HepG2 (cell line): Measurements from ENCODE around the gene ARHGAP29. TPM values are rescaled to one million over a fixed set of nuclear protein-coding genes. Genes with fewer than 3 reads are reported as not detected.

Experiments
- ATAC-seq: fragments of 200-7000 bp; cut with Tn5 transposase; 3 replicates; pipeline ENCODE4 v1.9.1; 2020; ENCODE audit warnings: mild to moderate bottlenecking, moderate library complexity
- BruUV-seq: library from RNA; stranded (reverse); fragments of 400-500 nt; replicated peaks from 2 replicates; lab custom pipeline; 2021; lab: Mats Ljungman, UMichigan
- CTCF ChIA-PET: fragments of 300-600 bp; formaldehyde crosslinking; extraction: SDS; loops from one replicate; lab custom pipeline; 2021; ENCODE audit warnings: low total read pairs, inconsistent platforms, low intra/inter-chr PET ratio; lab: Yijun Ruan, JAX
- POLR2A ChIA-PET: fragments of 350-600 bp; sonication (Branson Sonifier 250); formaldehyde crosslinking; loops from one replicate; lab custom pipeline; 2020; ENCODE audit warnings: antibody characterized with exemption, inconsistent platforms; lab: Yijun Ruan, JAX
- DNase-seq: peaks from one replicate; pipeline ENCODE4 v3.0.0-alpha.2; 2015; ENCODE audit warnings: low spot score
- FAIRE-seq: peaks from 3 replicates; lab custom pipeline; 2011; peaks lifted over from hg19 to GRCh38; lab: Jason Lieb, UNC
- H2AFZ ChIP-seq: one replicate; pipeline ENCODE4 v1.6.1; 2011; ENCODE audit warnings: low read length, inconsistent platforms
- H3K27ac ChIP-seq: fragments of 300-600 bp; 3 replicates; pipeline ENCODE4 v1.8.0; 2011; ENCODE audit warnings: mixed run types, mild to moderate bottlenecking, mixed read lengths, low read length, inconsistent platforms; ENCODE audit not compliant: insufficient read depth; ENCODE audit errors: extremely low read length
- H3K27me3 ChIP-seq, 2 experiments: fragments of 200-600 bp in 1 of 2; 2 replicates in 1 of 2; 3 replicates in 1 of 2; pipeline versions ENCODE4 v1.6.0 to v1.8.0; 2011; ENCODE audit warnings: low read length in 2 of 2, mild to moderate bottlenecking in 2 of 2, moderate library complexity in 2 of 2, inconsistent platforms in 1 of 2; ENCODE audit not compliant: insufficient read depth in 2 of 2, control insufficient read depth in 1 of 2
- H3K36me3 ChIP-seq, 2 experiments: fragments of 200-600 bp in 1 of 2; replicated peaks in 1 of 2; 2 replicates in 1 of 2; 3 replicates in 1 of 2; pipeline versions ENCODE4 v1.5.1 to v1.8.0; 2011; ENCODE audit warnings: low read length in 2 of 2, inconsistent platforms in 1 of 2; ENCODE audit not compliant: insufficient read depth in 2 of 2, control insufficient read depth in 1 of 2
- H3K4me1 ChIP-seq: 2 replicates; pipeline ENCODE4 v1.5.1; 2012; ENCODE audit warnings: low read length, inconsistent platforms; ENCODE audit not compliant: insufficient read depth
- H3K4me2 ChIP-seq: 2 replicates; pipeline ENCODE4 v1.6.0; 2011; ENCODE audit warnings: low read depth, low read length, inconsistent platforms
- H3K4me3 ChIP-seq, 3 experiments: fragments of 200-600 bp in 1 of 3; sonication (generic), shearing (Covaris generic) in 1 of 3; replicated peaks in 1 of 3; 2 replicates each; pipeline ENCODE4 v1.5.1; 2011 to 2016; ENCODE audit warnings: low read length in 3 of 3, inconsistent platforms in 2 of 3, low read depth in 2 of 3, mild to moderate bottlenecking in 2 of 3, control low read depth in 1 of 3, mixed read lengths in 1 of 3; ENCODE audit not compliant: insufficient read depth in 1 of 3
- H3K79me2 ChIP-seq: one replicate; pipeline ENCODE4 v1.6.1; 2011; ENCODE audit warnings: low read length, inconsistent platforms; ENCODE audit not compliant: insufficient read depth
- H3K9ac ChIP-seq: 2 replicates; pipeline ENCODE4 v1.6.0; 2011; ENCODE audit warnings: mild to moderate bottlenecking, low read depth, low read length, inconsistent platforms; ENCODE audit not compliant: insufficient read depth
- H3K9me3 ChIP-seq: 2 replicates; pipeline ENCODE4 v1.5.1; 2012; ENCODE audit warnings: mild to moderate bottlenecking, low read length
- H4K20me1 ChIP-seq: 2 replicates; pipeline ENCODE4 v1.6.0; 2011; ENCODE audit warnings: inconsistent platforms, mild to moderate bottlenecking, low read length, moderate library complexity; ENCODE audit not compliant: insufficient read depth
- CAMTA2 ChIP-seq: sonication (generic); formaldehyde crosslinking; IDR thresholded peaks from 2 replicates; pipeline ENCODE4 v1.4.0; 2020; ENCODE audit warnings: mild to moderate bottlenecking, missing genetic modification reagents, borderline replicate concordance
- NFAT5 ChIP-seq: sonication (generic); formaldehyde crosslinking; IDR thresholded peaks from 2 replicates; pipeline ENCODE4 v1.4.0; 2020; ENCODE audit warnings: missing genetic modification reagents
- NFRKB ChIP-seq: fragments of 450-650 bp; IDR thresholded peaks from 2 replicates; pipeline ENCODE4 v1.6.1; 2017
- SP140L ChIP-seq: sonication (generic); formaldehyde crosslinking; IDR thresholded peaks from 2 replicates; pipeline ENCODE4 v1.4.0; 2020; ENCODE audit warnings: missing genetic modification reagents, borderline replicate concordance
- WGBS: methylation state at CpG from one replicate; pipeline ENCODE4 v1.1.6; 2017; ENCODE audit warnings: low lambda C conversion rate; 5-methylcytosine and 5-hydroxymethylcytosine counted together
- in situ Hi-C: cut with HindIII; loops from 2 replicates; pipeline ENCODE4 v1.10.0; 2017; ENCODE audit warnings: low pct_unique_long_range_greater_than_20kb; ENCODE audit not compliant: extremely low pct_ligation_motif_present
- intact Hi-C: fragments of 100-400 bp; cut with micrococcal nuclease; formaldehyde crosslinking; loops from one replicate; pipeline ENCODE4 v1.10.0; 2022; ENCODE audit not compliant: unreplicated experiment
- polyA plus RNA-seq, 8 experiments: library from polyadenylated mRNA; depleted of rRNA in 3 of 8; stranded (reverse) in 7 of 8; unstranded in 1 of 8; fragments of >200 nt; fragmentation: Illumina TruSeq in 4 of 8; extraction: Trizol in 4 of 8; gene quantifications; 2 replicates each; pipeline versions ENCODE4 v1.2.1 to v1.2.3, GENCODE V29; 2011 to 2016; ENCODE audit warnings: low read depth in 4 of 8, missing spikeins in 1 of 8, mixed read lengths in 1 of 8; ENCODE audit not compliant: insufficient read depth in 1 of 8
- total RNA-seq, 5 experiments: library from RNA; depleted of rRNA; stranded (reverse); fragments of >200 nt; fragmentation: Illumina TruSeq; extraction: Trizol; gene quantifications; 2 replicates each; pipeline ENCODE4 v1.2.3, GENCODE V29; 2016; ENCODE audit warnings: low read depth in 1 of 5

ARHGAP29 gene
- total and polyA plus RNA-seq, 2 of the 13 experiments (the other 11 are each of a cell fraction or from before 2014, with no cell fraction given) = 12.8 to 18.3 TPM

- WGBS = 90% methylated on average over 1 of the region's 1 CpG
- Histone ChIP-seq H3K4me3 (no peak overlapping the region), H4K20me1 (no peaks in the 10 kb centered on the region), H3K4me2 (no peak overlapping the region), H3K9ac (no peak overlapping the region), H2AFZ (no peak overlapping the region), H3K27me3 (no peaks in the 10 kb centered on the region), H3K79me2 (no peaks in the 10 kb centered on the region), H3K9me3 (no peaks in the 10 kb centered on the region), H3K27ac (no peak overlapping the region), H3K36me3 (peaks cover 6 to 22% of the 10 kb centered on the region in 2 experiments; a peak in 4 of 5 replicates), H3K4me1 (no peaks in the 10 kb centered on the region)
- in situ Hi-C loops (no loop called here), intact Hi-C loops (no loop called here)
- FAIRE-seq (no peak), ATAC-seq (no peak), DNase-seq (no peak)
- POLR2A ChIA-PET = no interaction called here
- no TSS peak for BruUV-seq
- TF ChIP-seq CAMTA2 (CRISPR knock-in tag) = no peak
- no peak for TF ChIP-seq SP140L (CRISPR knock-in tag)
- no peak for TF ChIP-seq NFRKB
- TF ChIP-seq NFAT5 = no peak
- TF ChIP-seq, all 625 proteins: peak for 0
- CTCF ChIA-PET = no interaction called here
These were observed 44.3 kb downstream of the ARHGAP29 start for GRCh38 chr1:94193128-94193527.
